SK-N-SH treated with all-trans-retinoic acid at 6 μM for 48 hours (cell line): Measurements from ENCODE around the gene MVD.

Source experiments
- ATAC-seq: fragments of 200-7000 bp; cut with Tn5 transposase; 3 replicates; pipeline ENCODE4 v1.9.1; 2020; ENCODE audit warnings: mild to moderate bottlenecking, moderate library complexity
- ARNTL ChIP-seq: fragments of 450-650 bp; formaldehyde crosslinking; IDR thresholded peaks from 2 replicates; pipeline ENCODE4 v1.5.0; 2020; ENCODE audit warnings: low read depth, mild to moderate bottlenecking, moderate library complexity, borderline replicate concordance
- BACH2 ChIP-seq: fragments of 250-450 bp; sonication (Bioruptor Pico); IDR thresholded peaks from 2 replicates; pipeline ENCODE4 v1.9.0; 2021; ENCODE audit warnings: mild to moderate bottlenecking, borderline replicate concordance
- CSDC2 ChIP-seq: fragments of 250-450 bp; sonication (Bioruptor Pico); IDR thresholded peaks from 2 replicates; pipeline ENCODE4 v1.5.0; 2020; ENCODE audit warnings: mild to moderate bottlenecking, moderate library complexity
- ESRRG ChIP-seq: fragments of 250-450 bp; sonication (Bioruptor Pico); IDR thresholded peaks from 2 replicates; pipeline ENCODE4 v1.6.1; 2021; ENCODE audit warnings: mild to moderate bottlenecking
- ISL1 ChIP-seq: fragments of 250-450 bp; sonication (Bioruptor Pico); IDR thresholded peaks from 2 replicates; pipeline ENCODE4 v2.1.2; 2022; ENCODE audit warnings: mild to moderate bottlenecking, moderate library complexity
- OSR1 ChIP-seq: fragments of 250-450 bp; sonication (Bioruptor Pico); IDR thresholded peaks from 2 replicates; pipeline ENCODE4 v1.8.0; 2022; ENCODE audit warnings: moderate library complexity, mild to moderate bottlenecking, inconsistent platforms
- PPARA ChIP-seq: fragments of 250-450 bp; sonication (Bioruptor Pico); IDR thresholded peaks from 2 replicates; pipeline ENCODE4 v1.5.0; 2020; ENCODE audit warnings: mild to moderate bottlenecking, borderline replicate concordance
- RARB ChIP-seq: fragments of 250-450 bp; sonication (Bioruptor Pico); IDR thresholded peaks from 2 replicates; pipeline ENCODE4 v1.8.0; 2021; ENCODE audit warnings: mild to moderate bottlenecking, moderate library complexity
- SNAI2 ChIP-seq: fragments of 250-450 bp; sonication (Bioruptor Pico); IDR thresholded peaks from 2 replicates; pipeline ENCODE4 v1.5.0; 2020; ENCODE audit warnings: mild to moderate bottlenecking, moderate library complexity
- TCF4 ChIP-seq: fragments of 250-450 bp; sonication (Bioruptor Pico); IDR thresholded peaks from 2 replicates; pipeline ENCODE4 v1.8.0; 2021; ENCODE audit warnings: mild to moderate bottlenecking, moderate library complexity, borderline replicate concordance
- TOX ChIP-seq: fragments of 250-450 bp; sonication (Bioruptor Pico); IDR thresholded peaks from 2 replicates; pipeline ENCODE4 v1.8.0; 2021; ENCODE audit warnings: mild to moderate bottlenecking, moderate library complexity, borderline replicate concordance
- ZC3H10 ChIP-seq: fragments of 250-450 bp; sonication (Bioruptor Pico); IDR thresholded peaks from 2 replicates; pipeline ENCODE4 v1.5.1; 2021; ENCODE audit warnings: mild to moderate bottlenecking, moderate library complexity
- ZFP3 ChIP-seq: fragments of 250-450 bp; sonication (Bioruptor Pico); IDR thresholded peaks from 2 replicates; pipeline ENCODE4 v1.5.0; 2020; ENCODE audit warnings: mild to moderate bottlenecking, moderate library complexity
- ZFP30 ChIP-seq: fragments of 450-650 bp; formaldehyde crosslinking; IDR thresholded peaks from 2 replicates; pipeline ENCODE4 v1.5.0; 2022; ENCODE audit warnings: mild to moderate bottlenecking, moderate library complexity
- ZNF565 ChIP-seq: fragments of 450-650 bp; formaldehyde crosslinking; conservative IDR thresholded peaks from 2 replicates; pipeline ENCODE4 v1.5.0; 2020; ENCODE audit warnings: low read depth, mild to moderate bottlenecking, moderate library complexity
- ZNF70 ChIP-seq: fragments of 450-650 bp; formaldehyde crosslinking; IDR thresholded peaks from 2 replicates; pipeline ENCODE4 v1.5.0; 2020; ENCODE audit warnings: mild to moderate bottlenecking, moderate library complexity
- ZNF8 ChIP-seq: fragments of 450-650 bp; formaldehyde crosslinking; IDR thresholded peaks from 2 replicates; pipeline ENCODE4 v1.5.0; 2020; ENCODE audit warnings: mild to moderate bottlenecking, moderate library complexity
- TF ChIP-seq, protein P1 (sequence below): fragments of 250-450 bp; sonication (Bioruptor Pico); IDR thresholded peaks from 2 replicates; pipeline ENCODE4 v1.8.0; 2020; ENCODE audit warnings: mild to moderate bottlenecking, moderate library complexity, borderline replicate concordance
- TF ChIP-seq, protein P2 (sequence below): fragments of 250-450 bp; sonication (Bioruptor Pico); IDR thresholded peaks from 2 replicates; pipeline ENCODE4 v1.5.1; 2021; ENCODE audit warnings: mild to moderate bottlenecking, moderate library complexity
- TF ChIP-seq, protein P3 (sequence below): fragments of 250-450 bp; sonication (Bioruptor Pico); IDR thresholded peaks from 2 replicates; pipeline ENCODE4 v1.5.0; 2020; ENCODE audit warnings: mild to moderate bottlenecking, moderate library complexity

The MVD gene

DNA sequence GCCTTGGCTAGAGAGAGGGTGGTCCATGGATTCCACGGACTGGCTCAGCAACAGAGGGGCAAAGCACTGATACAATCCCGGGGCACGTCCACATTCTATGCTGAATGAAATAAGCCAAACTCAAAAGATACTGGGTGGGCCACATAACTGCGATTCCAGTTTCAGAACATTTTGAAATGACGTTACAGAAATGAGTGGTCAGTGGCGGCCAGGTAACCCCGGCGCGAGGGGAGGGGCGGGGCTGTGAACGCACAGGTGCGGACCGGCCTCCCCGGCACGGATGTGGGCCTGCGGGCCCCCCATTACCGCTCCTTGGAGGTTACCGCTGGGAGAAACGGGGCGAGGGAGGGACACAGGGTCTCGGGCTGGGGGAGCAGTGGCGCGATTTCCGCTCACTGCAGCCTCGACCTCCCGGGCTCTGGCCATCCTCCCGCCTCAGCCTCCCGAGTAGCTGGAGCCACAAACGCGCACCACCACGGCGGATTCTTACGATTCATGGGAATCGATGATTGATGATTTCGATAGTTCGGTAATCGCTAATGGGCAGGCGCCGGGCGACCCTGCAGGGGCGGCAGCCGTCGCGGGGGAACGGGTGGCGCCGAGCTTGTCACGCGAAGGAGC, 559 bp downstream of the MVD start:
- ATAC-seq = no peak
- TF ChIP-seq ESRRG (no peak), ZFP3 (CRISPR knock-in tag) (no peak), BACH2 (CRISPR knock-in tag) (no peak)
- TF ChIP-seq, protein P1, sequence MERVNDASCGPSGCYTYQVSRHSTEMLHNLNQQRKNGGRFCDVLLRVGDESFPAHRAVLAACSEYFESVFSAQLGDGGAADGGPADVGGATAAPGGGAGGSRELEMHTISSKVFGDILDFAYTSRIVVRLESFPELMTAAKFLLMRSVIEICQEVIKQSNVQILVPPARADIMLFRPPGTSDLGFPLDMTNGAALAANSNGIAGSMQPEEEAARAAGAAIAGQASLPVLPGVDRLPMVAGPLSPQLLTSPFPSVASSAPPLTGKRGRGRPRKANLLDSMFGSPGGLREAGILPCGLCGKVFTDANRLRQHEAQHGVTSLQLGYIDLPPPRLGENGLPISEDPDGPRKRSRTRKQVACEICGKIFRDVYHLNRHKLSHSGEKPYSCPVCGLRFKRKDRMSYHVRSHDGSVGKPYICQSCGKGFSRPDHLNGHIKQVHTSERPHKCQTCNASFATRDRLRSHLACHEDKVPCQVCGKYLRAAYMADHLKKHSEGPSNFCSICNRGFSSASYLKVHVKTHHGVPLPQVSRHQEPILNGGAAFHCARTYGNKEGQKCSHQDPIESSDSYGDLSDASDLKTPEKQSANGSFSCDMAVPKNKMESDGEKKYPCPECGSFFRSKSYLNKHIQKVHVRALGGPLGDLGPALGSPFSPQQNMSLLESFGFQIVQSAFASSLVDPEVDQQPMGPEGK = no peak
- TF ChIP-seq, all 23 proteins: peak for 0

DNA sequence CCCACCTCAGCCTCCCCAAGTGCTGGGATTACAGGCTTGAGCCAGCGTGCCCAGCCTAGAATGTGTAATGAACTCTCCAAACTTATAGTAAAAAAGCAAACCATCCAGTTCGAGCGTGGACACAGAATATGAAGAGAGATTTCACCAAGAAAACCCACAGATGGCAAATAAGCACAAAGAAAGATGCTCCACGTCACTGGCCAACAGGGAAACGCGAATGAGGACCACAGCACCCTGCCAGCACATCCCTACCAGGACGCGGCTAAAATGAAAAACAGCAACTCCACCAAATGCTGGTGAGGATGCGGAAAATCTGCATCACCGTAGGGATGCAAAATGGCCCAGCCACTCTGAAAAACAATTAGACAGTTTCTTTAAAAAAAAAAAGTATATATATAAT, 1.4 kb downstream of the MVD start:
- no peak for TF ChIP-seq ZNF565
- TF ChIP-seq SNAI2 (CRISPR knock-in tag) = no peak
- no peak for TF ChIP-seq ESRRG
- TF ChIP-seq, protein P2, sequence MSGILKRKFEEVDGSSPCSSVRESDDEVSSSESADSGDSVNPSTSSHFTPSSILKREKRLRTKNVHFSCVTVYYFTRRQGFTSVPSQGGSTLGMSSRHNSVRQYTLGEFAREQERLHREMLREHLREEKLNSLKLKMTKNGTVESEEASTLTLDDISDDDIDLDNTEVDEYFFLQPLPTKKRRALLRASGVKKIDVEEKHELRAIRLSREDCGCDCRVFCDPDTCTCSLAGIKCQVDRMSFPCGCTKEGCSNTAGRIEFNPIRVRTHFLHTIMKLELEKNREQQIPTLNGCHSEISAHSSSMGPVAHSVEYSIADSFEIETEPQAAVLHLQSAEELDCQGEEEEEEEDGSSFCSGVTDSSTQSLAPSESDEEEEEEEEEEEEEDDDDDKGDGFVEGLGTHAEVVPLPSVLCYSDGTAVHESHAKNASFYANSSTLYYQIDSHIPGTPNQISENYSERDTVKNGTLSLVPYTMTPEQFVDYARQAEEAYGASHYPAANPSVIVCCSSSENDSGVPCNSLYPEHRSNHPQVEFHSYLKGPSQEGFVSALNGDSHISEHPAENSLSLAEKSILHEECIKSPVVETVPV = no peak
- no peak for TF ChIP-seq TCF4 (CRISPR knock-in tag)
- TF ChIP-seq, protein P3, sequence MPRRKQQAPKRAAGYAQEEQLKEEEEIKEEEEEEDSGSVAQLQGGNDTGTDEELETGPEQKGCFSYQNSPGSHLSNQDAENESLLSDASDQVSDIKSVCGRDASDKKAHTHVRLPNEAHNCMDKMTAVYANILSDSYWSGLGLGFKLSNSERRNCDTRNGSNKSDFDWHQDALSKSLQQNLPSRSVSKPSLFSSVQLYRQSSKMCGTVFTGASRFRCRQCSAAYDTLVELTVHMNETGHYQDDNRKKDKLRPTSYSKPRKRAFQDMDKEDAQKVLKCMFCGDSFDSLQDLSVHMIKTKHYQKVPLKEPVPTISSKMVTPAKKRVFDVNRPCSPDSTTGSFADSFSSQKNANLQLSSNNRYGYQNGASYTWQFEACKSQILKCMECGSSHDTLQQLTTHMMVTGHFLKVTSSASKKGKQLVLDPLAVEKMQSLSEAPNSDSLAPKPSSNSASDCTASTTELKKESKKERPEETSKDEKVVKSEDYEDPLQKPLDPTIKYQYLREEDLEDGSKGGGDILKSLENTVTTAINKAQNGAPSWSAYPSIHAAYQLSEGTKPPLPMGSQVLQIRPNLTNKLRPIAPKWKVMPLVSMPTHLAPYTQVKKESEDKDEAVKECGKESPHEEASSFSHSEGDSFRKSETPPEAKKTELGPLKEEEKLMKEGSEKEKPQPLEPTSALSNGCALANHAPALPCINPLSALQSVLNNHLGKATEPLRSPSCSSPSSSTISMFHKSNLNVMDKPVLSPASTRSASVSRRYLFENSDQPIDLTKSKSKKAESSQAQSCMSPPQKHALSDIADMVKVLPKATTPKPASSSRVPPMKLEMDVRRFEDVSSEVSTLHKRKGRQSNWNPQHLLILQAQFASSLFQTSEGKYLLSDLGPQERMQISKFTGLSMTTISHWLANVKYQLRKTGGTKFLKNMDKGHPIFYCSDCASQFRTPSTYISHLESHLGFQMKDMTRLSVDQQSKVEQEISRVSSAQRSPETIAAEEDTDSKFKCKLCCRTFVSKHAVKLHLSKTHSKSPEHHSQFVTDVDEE (CRISPR knock-in tag) = no peak
- TF ChIP-seq, all 23 proteins: peak for 0
- ATAC-seq = no peak

DNA sequence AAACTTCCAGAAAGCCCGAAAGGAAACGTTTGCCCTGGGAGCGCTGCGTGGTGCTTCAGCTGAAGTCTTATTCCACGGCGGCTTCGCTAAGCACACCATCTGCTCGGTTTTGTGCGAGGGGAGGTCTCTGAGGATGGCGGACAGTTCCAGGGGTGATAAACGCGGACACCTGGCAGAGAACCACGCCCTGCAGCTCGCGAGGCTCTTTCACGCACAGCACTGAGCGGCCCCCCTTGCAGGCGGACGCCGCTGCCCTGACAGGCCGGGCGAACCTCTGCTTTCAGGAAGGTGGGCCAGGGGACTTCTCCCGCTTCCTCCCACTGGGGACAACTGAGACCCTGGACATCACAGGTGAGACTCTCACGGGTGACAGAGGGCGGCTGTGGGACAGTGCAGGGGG, 3.7 kb downstream of the MVD start:
- TF ChIP-seq SNAI2 (CRISPR knock-in tag) = no peak
- TF ChIP-seq ISL1 (CRISPR knock-in tag) = no peak
- TF ChIP-seq ESRRG = no peak
- TF ChIP-seq ARNTL (CRISPR knock-in tag) = no peak
- TF ChIP-seq RARB (CRISPR knock-in tag) = no peak
- TF ChIP-seq OSR1 (CRISPR knock-in tag) = no peak
- TF ChIP-seq ZFP3 (CRISPR knock-in tag) = no peak
- no peak for TF ChIP-seq PPARA (CRISPR knock-in tag)
- no peak for TF ChIP-seq ZNF8 (CRISPR knock-in tag)
- TF ChIP-seq, protein P1 = no peak
- TF ChIP-seq ZC3H10 (CRISPR knock-in tag) = no peak
- TF ChIP-seq, protein P2 = no peak
- no peak for TF ChIP-seq BACH2 (CRISPR knock-in tag)
- TF ChIP-seq CSDC2 = no peak
- TF ChIP-seq ZNF565 = no peak
- no peak for TF ChIP-seq TOX (CRISPR knock-in tag)
- TF ChIP-seq, protein P3 (CRISPR knock-in tag) = no peak
- no peak for TF ChIP-seq TCF4 (CRISPR knock-in tag)
- TF ChIP-seq ZNF70 = no peak
- no peak for TF ChIP-seq ZFP30
- TF ChIP-seq, all 23 proteins: peak for 0
- no peak for ATAC-seq
